Activated T-helper 1 cell treated with anti-CD3 and anti-CD28 coated beads, Interleukin-2, amount 50 U/mL, for 16 hours (primary cell): ENCODE measurements around the gene THTPA.

Source experiments
- DNase-seq, 2 donors: peaks; one replicate each; pipeline ENCODE4 v3.0.0-alpha.2; 2020; ENCODE audit warnings: low read depth in 1 of 2, low spot score in 1 of 2

Gene THTPA

GRCh38 chr14:23551266-23552028, 4.6 kb upstream of the THTPA start, which contains the start of gene ZFHX2:
TSS of gene ZFHX2 (minus strand) at chr14:23551765. CDS start at chr14:23535325, 16,440 bp downstream.
- peak; percentile 46 to 62 for DNase-seq

GRCh38 chr14:23555533-23555881, 564 bp upstream of the THTPA start:
- no peak for DNase-seq

GRCh38 chr14:23556700-23557440, 799 bp downstream of the THTPA start:
- no peak for DNase-seq

- DNase-seq, result no peak
These were observed 1.4 kb downstream of the THTPA start for GRCh38 chr14:23557521-23557920.

- no peak for DNase-seq
These were observed 1.9 kb downstream of the THTPA start for GRCh38 chr14:23557946-23558345.

- DNase-seq, result no peak
These were observed 2.4 kb downstream of the THTPA start for GRCh38 chr14:23558346-23559009.

- peak; percentile 42 to 44 for DNase-seq
These were observed 3.2 kb downstream of the THTPA start for GRCh38 chr14:23559010-23559925.

GRCh38 chr14:23559926-23560520, 4.0 kb downstream of the THTPA start:
- DNase-seq, result no peak

- no peak for DNase-seq
These were observed 5.2 kb downstream of the THTPA start for GRCh38 chr14:23561259-23561658.

GRCh38 chr14:23561873-23562821, 6.1 kb downstream of the THTPA start:
- no peak for DNase-seq

GRCh38 chr14:23562822-23563472, 6.9 kb downstream of the THTPA start:
- DNase-seq, result peak in 1 of 2 donors; percentile 32

GRCh38 chr14:23563473-23564180, 7.6 kb downstream of the THTPA start:
- DNase-seq, result no peak

- DNase-seq, result no peak
These were observed 8.2 kb downstream of the THTPA start for GRCh38 chr14:23564181-23564812.

GRCh38 chr14:23564876-23565275, 8.8 kb downstream of the THTPA start:
- DNase-seq, result no peak

GRCh38 chr14:23565626-23566025, 9.6 kb downstream of the THTPA start:
- no peak for DNase-seq

GRCh38 chr14:23566112-23566777, 10.2 kb downstream of the THTPA start:
- no peak for DNase-seq

- DNase-seq, result no peak
These were observed 10.7 kb downstream of the THTPA start for GRCh38 chr14:23566778-23567185.
